ENCODE data around the gene SGCA.

Gene SGCA

DNA sequence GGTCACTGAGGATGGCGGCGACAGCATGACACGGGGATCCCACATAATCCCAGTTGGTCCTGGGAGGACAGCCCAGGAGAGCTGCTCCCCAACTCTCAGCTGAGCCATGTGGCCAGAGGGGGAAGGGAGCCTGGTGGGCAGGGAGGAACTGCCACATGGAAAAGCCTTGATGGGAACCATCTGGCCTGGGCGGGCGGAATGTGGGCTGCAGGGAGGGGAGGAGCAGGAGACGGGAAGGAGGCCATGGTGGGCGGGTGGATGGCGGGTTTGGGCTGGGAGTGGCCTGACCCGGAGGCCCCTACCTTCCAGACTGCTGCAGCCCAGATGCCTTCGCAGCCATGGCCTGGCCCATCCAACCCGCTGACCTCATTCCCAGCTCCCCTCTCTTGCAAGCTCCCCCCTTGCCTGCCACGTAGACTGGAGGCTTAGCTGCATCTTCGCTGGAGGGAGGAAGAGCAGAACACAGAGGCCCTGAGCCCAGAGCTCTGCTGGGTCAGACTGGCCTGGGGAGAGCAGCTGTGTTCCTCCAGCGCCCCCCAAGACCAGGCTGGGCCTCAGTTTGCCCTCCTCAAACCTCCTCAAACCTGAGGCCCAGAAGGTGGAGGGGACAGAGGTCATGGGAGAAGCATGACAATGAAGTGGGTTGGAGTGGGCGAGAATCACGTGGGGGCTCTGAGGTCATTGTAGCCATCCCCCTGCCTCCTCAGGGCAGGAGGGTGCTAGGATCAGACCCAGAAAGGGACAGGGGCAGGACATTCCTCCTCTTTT lies 43.9 kb downstream of the SGCA start:
- DNase-seq (ENCODE audit: low read depth in 2 of 2) = peak; percentile 98

DNA sequence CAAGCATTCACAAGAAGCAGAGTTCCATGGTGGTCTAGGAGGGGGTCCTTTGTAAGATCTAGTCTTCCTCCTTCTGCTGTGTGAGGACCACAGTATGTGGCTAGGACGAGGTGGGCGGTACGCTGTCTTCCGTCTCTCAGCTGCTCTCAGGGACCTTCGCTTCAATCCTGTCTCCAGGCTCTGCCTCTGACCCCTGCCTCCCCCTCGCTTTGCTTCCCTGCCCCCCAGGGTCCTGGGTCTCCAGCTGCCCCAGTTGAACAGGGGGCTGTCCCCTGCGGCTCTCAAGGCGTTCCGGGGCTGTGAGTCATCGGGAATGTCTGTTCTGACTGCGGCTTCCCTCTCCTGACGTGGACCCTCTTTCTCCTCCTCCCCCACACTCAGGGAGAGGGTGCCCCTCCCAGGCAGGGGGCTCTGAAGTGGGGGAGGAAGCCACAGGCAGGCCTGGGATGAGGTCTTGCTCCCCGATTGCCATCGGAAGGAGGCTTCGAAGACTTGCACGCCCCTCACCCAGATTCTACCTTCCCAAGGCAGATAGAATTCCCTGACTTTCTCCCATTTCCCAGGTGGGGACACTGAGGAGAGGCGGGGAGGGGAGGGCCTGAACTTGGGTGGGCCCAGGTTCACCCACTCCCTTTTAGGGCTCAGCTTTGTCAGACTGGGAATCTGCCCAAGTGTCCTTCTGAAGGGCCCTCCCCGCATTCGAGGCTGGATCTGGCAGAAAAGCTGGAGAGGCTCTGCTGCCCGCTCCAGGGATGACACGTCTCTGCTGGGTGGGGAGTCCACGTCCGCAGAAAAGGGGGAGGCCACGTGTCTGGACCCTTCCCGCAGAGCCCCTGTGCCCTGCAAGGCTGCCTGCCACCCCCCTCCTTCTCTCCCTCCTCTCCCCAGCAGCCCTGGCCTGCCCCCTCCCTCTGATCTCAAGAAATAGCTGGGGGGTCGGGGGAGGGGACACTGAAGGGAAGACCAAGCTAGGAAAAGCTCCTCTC lies 44.7 kb downstream of the SGCA start:
- peak; percentile 99 for DNase-seq (ENCODE audit: low read depth in 2 of 2)

DNA sequence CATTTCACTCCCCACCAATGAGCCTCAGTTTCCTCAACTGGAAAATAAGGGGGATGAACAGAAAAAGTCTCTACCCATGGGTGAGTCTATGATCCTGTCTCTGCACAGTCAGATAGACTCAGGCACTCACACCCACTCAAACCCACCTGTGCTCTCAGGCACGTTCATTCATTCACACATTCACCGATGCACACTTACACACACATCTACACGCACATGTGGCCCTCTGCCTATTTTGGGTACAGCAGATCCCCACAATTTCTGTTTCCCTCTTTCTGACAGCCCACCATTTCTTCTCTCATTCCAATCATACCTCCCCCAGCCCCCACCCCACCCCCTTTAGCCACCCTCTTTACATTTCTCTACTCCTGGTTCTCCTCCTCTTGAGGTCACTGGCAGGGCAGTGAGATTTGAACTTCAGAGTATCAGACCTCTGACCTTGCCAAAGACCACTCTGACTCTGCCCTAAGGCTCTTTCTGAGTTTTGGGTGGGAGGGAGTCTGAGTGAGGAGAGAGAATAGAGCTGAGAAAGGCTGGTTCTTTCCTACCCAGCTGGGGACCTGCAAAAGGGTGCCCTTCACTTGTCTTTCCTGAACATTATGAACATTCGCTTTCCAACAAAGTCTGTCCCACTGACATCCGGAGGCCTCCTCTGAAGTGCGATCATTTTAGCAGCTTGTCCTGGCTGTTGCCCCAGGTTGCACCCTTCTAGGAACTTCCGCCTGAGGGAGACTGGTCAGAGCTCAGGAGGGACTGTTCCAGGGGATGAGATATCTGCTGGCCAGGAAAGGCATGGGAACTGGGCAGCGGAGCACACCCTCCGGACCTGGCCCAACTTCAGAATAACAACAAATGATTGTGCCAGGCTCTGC lies 45.7 kb downstream of the SGCA start:
- DNase-seq (ENCODE audit: low read depth in 2 of 2) = no peak

DNA sequence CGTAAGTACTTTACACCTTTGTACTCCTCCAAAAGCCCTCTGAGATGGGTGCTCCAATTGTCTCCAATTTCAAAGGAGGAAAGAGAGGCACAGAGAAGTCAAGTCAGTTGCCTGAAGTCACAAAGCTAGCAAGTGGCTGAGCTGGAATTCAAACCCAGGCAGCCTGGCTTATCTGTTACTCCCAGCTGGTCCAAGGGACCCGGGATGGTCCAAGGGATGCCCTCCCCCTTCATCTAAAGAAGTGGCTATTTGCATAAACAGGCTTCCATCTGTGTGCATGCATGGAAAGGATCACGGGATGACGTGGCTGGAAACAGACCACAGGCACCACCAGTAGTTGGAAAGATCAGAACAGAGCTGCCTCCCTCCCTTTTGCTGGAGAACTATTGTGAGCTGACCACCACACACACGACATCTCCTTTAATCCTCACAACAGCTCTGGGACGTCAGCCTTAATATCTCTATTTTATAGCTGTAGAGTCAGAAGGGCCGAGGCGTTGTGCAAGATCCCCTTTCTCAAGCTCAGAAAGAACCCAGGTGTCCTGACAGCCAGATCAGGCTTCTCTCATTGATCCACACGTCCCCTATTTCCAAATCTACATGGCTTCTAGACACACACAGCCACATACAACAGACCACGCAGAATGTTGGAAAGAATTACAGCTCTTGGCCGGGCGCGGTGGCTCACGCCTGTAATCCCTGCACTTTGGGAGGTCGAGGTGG lies 46.5 kb downstream of the SGCA start:
- no peak for DNase-seq (ENCODE audit: low read depth in 2 of 2)

DNA sequence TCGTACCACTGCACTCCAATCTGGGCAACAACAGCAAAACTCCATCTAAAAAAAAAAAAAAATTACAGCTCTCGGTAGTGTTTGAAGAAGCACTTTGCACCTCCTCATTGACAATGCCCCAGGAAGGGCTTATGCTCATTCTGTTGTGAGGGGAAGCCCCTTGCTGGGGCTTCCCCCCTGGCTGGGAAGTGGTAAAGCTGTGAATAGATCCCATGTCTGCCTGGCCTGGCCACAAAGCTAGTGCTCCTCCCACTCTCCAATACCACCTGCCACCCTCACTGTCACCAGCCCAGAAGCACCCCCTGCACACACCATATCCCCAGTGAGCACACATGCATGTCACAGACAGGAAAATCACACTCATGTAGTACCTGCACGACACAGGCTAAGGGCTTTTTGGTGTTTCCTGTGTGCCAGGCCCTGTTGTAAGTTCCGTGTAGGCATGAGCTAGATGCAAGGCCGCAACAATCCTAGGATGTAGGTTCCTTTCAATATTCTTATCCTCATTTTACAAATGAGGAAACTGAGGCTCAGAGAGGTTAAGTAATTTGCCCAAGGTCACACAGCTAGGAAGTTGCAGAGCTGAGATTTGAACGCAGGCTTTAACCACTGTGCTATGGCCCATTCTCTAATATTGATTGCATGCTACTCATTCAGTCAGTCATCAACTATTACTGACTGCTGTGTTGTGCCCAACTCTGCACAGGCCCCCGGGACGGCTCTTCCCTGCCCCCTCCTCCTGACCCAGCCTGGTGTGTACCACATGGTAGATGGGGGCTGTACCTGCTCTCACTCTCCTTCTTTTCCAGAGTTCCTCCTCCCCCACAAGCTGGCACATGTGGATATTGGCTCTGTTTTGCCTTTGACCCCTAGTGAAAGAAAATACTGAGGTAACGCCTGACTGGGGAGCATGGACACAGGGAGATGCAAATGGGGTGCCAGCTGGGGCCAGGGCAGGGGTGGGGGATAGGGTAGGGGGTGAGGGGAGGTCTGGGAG lies 47.5 kb downstream of the SGCA start:
- DNase-seq (ENCODE audit: low read depth in 2 of 2) = no peak

DNA sequence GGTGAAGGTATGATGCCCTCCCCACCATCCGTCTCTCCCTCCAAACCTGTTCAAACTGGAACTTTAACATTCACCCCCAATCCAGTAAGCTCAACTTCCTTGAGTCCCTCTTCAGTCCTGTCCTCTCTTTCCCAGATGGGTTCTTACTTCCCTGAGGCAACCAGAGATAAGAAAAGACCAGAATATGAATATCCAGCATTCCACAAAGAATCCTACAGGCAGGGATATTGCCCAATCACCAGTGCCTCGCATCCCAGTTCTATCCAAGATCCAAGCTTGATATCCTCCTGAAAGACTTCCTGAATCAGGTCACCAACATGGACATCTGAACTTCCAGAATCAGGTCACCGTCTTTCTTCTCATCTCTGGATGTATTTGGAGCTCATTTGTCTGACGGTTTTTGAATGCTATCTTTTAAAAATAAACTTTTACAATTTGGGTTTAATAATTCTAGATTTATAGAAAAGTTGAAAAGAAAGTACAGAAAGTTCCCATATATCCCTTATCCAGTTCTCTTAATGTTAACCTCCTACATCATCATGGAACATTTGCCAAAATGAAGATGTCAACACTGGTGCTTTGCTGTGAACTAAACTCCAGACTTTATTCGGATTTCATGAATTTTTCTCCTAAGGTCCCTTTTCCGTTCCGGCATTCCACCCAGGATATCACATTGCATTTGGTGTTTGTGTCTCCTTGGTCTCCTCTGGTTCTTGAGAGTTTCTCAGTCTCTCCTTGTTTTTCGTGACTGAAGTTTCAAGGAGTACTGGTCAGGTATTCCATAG lies 49.4 kb downstream of the SGCA start:
- no peak for DNase-seq (ENCODE audit: low read depth in 2 of 2)

DNA sequence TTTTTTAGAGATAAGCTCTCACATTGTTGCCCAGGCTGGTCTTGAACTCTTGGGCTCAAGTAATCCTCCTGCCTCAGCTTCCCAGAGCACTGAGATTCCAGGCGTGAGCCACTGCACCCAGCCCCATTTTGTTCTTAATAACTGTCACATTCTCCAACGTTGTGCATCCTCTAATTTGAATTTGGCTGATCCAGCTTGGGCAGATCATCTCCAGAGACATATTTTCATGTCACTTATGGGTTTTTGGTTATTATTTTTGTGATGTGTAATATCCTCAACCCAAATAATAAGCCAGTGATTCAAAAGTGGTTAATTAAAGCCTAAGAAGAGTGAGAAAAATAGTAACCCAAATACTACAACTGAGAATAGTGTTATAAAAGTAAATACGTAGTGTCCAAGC lies 51.8 kb downstream of the SGCA start:
- DNase-seq (ENCODE audit: low read depth in 2 of 2) = no peak

DNA sequence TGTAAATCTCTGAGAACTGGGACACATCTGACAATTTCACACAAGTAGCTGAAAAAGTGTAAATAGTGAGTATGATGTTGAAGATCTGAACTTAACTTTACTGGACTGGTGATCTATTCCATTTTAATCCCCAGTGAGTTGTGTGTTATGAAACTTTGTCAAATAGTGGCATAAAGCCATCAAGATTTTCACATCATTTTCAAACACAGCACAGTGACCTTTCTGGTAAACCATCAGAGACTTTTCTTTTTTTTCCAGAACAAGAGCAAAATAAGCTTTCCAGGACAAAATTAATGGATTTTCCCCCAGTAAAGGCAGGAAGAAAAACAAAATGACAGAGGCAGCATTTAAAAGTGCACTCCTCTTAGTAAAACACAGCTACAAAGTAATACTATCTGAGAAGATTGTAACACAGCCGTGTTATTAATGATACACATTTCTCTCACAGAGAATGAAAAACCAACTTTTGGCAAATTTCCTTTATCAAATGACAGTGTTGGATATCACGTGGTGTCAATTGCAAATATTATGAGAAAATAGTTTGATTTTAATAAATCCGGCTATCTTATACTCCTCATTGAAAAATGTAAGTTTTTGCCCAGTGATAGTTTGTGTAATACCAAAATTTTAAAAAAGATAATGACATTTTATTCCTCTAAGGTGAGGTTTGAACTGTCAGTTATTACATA lies 52.4 kb downstream of the SGCA start:
- DNase-seq (ENCODE audit: low read depth in 2 of 2) = no peak

DNA sequence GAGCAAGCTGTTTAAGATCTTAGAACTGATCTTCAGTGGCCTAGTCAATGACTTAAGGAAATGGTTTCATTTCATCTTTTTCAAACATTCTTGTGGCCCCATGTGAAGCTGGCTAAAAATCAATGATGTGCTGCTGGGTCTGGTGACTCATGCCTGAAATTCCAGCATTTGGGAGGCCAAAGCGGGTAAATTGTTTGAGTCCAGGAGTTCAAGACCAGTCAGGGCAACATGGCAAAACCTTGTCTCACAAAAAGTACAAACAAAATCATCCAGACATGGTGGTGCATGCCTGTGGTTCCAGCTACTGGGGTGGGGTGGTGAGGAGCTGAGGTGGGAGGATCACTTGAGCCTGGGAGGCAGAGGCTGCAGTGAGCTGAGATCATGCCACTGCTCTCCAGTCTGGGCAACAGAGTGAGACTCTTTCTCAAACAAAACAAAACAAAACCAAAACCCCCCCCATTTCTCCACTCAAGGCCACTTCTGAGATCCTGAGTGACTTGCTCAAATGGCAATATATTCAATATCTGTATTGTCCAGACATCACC lies 53.0 kb downstream of the SGCA start:
- DNase-seq (ENCODE audit: low read depth in 2 of 2) = peak; percentile 88 to 89

DNA sequence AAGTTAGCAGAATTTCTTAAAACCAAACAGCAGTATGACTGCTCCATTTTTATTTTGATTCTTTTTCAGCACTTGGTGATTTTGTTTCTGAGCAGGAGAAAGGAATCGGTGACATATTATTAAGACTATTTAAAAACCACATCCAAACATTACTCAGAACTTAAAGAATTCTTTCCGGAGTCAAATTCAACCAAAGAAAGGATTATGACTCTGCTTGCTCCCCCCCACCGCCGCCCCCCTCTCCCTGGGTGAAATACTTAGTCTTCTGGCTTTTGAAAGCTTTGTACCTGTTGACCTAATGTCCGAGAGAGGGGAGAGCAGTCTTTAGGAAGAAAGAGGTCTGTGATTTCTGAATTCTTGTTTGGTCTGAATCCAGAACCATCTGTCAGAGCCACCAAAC lies 53.5 kb downstream of the SGCA start:
- peak in 1 of 2 experiments; percentile 75 for DNase-seq (ENCODE audit: low read depth in 2 of 2)

DNA sequence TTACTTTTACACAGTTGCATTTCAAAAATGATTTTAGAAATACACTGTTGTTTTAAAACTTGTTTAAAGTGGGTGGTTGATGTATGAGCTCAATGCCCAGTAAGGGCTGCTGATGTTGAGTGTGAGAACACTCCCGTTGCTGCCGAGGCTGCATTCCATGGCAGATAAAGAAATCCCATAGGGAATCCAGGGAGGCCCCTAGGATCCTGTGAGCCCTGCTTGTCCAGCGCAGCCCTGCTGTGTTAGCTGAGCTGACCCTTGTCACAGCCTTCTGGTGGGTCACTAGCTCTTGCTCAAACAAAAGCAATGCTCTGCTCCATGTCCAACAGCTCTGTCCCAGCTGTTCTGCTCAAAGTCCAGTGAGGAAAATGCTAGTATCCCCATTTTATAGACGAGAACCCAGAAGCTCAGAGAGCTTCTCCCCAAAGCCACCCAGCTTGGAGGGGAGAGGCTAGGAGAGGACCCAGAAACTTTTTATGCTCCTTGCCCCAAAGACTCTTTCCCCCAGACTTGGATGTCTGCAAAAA lies 54.2 kb downstream of the SGCA start:
- no peak for DNase-seq (ENCODE audit: low read depth in 2 of 2)

DNA sequence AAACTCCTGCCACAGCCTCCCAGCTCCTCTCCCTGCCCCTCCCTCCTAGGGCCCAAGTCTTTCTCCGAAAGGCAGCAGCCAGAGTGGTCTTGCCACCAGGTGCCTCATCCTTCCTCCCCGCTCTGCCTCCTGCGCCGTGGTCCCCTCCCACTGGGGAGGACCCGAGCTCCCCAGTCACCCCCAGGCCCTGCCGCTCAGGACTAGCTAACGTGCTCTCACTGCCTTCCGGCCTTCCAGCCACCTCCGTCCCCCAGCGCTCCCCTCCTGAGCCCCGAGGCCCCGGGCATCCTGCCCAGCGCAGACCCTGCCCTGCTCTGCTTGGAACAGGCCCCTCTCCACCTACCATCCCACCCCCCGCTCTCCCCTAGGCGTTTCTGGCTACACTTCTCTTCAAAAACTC lies 55.0 kb downstream of the SGCA start:
- DNase-seq (ENCODE audit: low read depth in 2 of 2) = no peak

DNA sequence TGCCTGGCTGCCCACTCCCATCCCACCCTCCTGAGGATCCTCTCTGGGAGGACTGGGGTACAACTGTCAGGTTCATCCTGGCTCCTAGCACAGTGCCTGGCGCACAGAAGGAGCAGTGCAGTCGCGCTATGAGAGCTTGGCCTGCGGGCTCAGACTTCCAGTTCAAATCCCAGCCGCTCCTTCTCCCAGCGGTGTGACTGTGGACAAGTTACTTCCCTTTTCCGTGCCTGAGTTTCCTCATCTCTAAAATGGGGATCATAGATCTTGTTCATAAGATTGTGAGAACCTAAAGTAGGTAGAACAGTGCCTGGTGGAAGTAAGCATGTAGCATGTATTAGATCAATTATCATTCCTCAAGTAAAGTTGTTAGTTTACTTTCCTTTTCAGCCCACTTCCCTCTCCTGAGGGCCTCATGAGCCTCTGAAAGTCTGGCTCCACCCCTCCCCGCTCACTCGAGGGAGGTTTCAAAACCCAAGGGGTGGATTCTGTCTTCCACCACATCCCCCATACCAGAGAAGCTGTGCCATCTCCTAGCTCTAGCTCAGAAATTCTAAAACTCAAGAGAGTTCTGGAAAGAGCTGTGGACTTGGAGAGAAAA lies 55.6 kb downstream of the SGCA start:
- DNase-seq (ENCODE audit: low read depth in 2 of 2) = no peak

DNA sequence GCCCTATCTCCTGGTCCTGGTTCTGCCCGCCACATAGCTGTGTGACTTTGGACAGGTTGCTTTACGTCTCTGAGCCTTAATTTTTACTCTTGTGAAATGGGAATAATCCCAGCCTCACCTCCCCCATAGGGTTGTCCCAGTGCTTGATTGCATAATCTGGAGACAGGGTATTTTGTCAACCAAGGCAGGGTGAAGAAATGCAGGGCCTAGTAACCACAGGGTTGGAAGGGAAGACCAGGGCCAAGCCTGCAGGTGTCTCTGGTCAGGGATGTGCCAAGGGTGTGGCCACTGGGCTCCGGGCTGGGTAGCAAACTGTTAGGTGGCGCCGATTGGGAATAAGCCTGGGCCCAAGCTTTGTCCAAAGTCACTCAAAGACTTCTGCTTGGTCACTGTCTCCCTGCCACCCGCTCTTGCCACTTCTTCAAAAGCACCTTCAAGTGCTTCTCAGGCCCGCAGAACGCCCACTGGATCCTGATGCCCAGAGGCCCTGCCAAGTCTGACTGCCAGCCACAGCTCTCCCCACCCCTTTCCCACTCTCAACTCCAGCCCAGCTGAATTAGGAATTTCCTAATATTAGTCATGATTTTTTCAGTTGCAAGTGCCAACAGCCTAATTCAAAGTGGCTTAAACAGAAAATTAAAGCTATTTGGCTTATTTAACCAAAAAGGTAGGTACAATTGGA lies 56.2 kb downstream of the SGCA start:
- DNase-seq (ENCODE audit: low read depth in 2 of 2) = no peak

DNA sequence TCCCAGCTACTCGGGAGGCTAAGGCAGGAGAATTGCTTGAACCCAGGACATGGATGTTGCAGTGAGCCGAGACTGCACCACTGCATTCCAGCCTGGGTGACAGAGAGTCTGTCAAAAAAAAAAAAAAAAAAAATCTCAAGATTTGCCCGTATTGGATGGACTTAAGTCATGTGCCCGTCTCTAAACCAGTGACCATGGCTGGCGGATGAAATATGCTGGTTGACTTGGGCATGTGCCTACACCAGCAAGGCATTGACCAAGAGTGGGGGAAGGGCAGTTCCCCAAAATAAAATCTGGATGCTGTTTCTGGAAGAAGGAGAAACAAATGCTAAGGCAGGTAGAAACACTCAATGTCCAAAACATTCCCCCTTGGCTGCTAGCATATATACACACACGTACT lies 57.1 kb downstream of the SGCA start:
- no peak for DNase-seq (ENCODE audit: low read depth in 2 of 2)
